Activated CD4-positive, alpha-beta T cell treated with anti-CD3 and anti-CD28 coated beads, Interleukin-2, amount 10 ng/mL, durations not matched to agents 24 days and 14 days (primary cell): ENCODE data around the gene OPCML. TPM values are rescaled to one million over a fixed set of nuclear protein-coding genes. Genes with fewer than 3 reads are reported as not detected.

Experiments
- DNase-seq: peaks from one replicate; pipeline ENCODE4 v3.0.0; 2022
- H3K27ac Mint-ChIP-seq: one replicate; pipeline ENCODE4 v1.8.0; 2022; ENCODE audit warnings: mild to moderate bottlenecking, mixed read lengths
- H3K27me3 Mint-ChIP-seq: one replicate; pipeline ENCODE4 v1.8.0; 2022; ENCODE audit warnings: mixed read lengths
- H3K36me3 Mint-ChIP-seq: one replicate; pipeline ENCODE4 v1.8.0; 2022; ENCODE audit warnings: low read depth, mild to moderate bottlenecking, mixed read lengths
- H3K4me1 Mint-ChIP-seq: one replicate; pipeline ENCODE4 v1.8.0; 2021; ENCODE audit warnings: mixed read lengths
- H3K4me3 Mint-ChIP-seq: one replicate; pipeline ENCODE4 v1.8.0; 2022; ENCODE audit warnings: mild to moderate bottlenecking, moderate library complexity, mixed read lengths
- H3K9me3 Mint-ChIP-seq: one replicate; pipeline ENCODE4 v1.8.0; 2021; ENCODE audit warnings: mixed read lengths
- intact Hi-C: fragments of 100-400 bp; cut with micrococcal nuclease; formaldehyde crosslinking; loops from one replicate; pipeline ENCODE4 v1.15.1; 2023
- total RNA-seq: library from RNA; stranded (reverse); gene quantifications from 2 replicates; pipeline ENCODE4 v1.2.3, GENCODE V29; 2022

Gene OPCML
- total RNA-seq, 1 donor from 2014 or later = not detected

DNA sequence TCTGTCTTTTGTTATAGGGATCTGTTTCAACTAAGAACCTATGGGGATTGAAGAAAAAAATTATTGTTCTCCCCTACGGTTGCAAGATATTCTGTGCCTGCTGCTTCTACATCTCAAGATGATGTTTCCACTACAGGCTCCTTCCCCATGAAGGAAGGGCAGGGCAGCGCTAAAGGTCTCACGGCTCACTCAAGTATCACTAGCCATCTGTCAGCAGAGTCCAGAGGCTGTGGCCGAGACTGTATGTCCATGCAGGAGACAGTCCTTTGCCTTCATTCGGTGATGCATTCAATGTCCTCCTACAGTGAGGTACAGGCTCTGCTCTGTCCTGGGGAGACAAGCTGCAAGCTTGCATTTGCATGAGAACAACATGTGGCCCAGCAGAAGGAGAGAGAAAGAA, 518.0 kb downstream of the OPCML start:
- Mint-ChIP-seq H3K9me3 (no peaks in the 10 kb centered on the region), H3K27ac (no peak overlapping the region), H3K4me3 (no peak overlapping the region), H3K36me3 (no peaks in the 10 kb centered on the region), H3K27me3 (no peaks in the 10 kb centered on the region), H3K4me1 (no peaks in the 10 kb centered on the region)
- DNase-seq = no peak
- intact Hi-C loops = no loop called here

DNA sequence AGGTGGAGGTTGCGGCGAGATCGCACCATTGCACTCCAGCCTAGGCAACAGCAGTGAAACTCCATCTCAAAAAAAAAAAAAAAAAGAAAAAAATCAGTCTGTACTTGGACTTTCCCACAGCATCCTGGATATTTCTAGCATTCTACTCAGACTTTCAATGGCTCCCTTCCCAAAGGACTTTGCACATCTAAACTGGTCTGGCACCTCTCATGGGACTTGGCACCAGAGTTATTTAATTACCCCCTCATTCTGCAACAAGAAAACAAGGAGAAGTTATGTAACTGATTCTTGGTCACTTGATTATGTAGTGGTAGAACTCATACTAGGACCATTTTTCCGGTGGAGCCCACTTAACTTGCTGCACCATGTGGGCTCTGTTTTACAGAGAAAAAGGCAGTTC, 519.5 kb downstream of the OPCML start:
- Mint-ChIP-seq H3K27ac (no peak overlapping the region), H3K4me3 (no peak overlapping the region), H3K27me3 (no peaks in the 10 kb centered on the region), H3K9me3 (no peaks in the 10 kb centered on the region), H3K36me3 (no peaks in the 10 kb centered on the region), H3K4me1 (no peaks in the 10 kb centered on the region)
- intact Hi-C loops = no loop called here
- no peak for DNase-seq

- no peak for DNase-seq
- H3K27ac Mint-ChIP-seq = no peak overlapping the region
- intact Hi-C loops = no loop called here
- no peaks in the 10 kb centered on the region for H3K9me3 Mint-ChIP-seq
- no peaks in the 10 kb centered on the region for H3K27me3 Mint-ChIP-seq
- H3K4me3 Mint-ChIP-seq = no peak overlapping the region
- no peaks in the 10 kb centered on the region for H3K4me1 Mint-ChIP-seq
- no peaks in the 10 kb centered on the region for H3K36me3 Mint-ChIP-seq
Measured at GRCh38 chr11:133011604-133012003, 520.7 kb downstream of the OPCML start.

DNA sequence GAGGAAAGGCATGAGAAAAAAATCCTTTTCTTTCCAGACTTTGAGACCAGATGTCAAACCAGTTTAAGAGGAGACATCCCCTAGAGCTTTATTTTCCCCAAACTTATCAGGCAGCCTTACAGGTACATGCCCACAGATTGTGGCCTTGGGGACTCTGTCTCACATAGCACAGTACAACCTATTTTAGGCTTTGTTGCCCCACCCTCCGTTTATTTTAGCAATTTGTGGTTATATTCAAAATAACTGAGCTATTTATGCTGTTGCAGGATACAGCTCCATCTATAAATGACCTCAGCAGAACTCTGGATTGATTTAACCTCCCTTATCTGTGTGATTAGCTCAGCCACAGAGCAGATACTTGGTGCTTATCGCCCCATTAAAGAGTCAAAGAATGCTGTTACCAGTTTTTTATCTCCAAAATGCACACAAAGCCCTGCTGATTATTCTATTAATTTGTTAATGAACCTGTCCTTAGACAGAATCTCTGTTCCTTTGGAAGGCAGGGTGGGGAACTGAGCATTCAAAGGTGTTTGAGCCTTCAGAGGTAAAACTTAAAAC, 525.2 kb downstream of the OPCML start:
- Mint-ChIP-seq H3K4me3 (no peak overlapping the region), H3K36me3 (no peaks in the 10 kb centered on the region), H3K27ac (no peak overlapping the region), H3K4me1 (no peaks in the 10 kb centered on the region), H3K9me3 (peaks cover 5% of the 10 kb centered on the region), H3K27me3 (no peaks in the 10 kb centered on the region)
- no peak for DNase-seq
- intact Hi-C loops = no loop called here

DNA sequence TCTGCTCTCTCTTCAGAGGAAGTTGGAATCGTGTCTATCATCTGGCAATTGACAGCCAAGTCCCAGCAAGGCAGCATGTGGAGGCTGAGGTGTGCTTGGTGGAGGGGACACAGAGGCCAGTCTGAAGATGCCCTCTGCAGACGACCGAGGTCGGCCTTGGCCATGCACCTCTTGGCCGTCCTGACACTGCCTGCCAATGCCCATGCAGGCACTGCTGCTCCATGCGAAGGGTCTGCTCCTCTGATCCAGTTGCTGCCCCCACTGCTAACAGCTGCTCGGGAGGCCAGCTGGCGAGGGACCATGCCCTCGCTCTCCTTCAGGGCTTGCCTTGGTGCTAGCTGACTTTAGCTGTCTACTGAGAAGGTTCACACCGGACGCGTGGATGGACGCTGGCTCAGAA, 527.9 kb downstream of the OPCML start:
- H3K27ac Mint-ChIP-seq = no peak overlapping the region
- intact Hi-C loops = no loop called here
- H3K4me3 Mint-ChIP-seq = no peak overlapping the region
- no peak for DNase-seq
- peaks cover 5% of the 10 kb centered on the region for H3K9me3 Mint-ChIP-seq
- no peaks in the 10 kb centered on the region for H3K4me1 Mint-ChIP-seq
- no peaks in the 10 kb centered on the region for H3K36me3 Mint-ChIP-seq
- H3K27me3 Mint-ChIP-seq = no peaks in the 10 kb centered on the region

GRCh38 chr11:132999516-132999915, 532.8 kb downstream of the OPCML start:
- DNase-seq = no peak
- Mint-ChIP-seq H3K36me3 (no peaks in the 10 kb centered on the region), H3K9me3 (no peaks in the 10 kb centered on the region), H3K27me3 (peaks cover under 1% of the 10 kb centered on the region), H3K27ac (no peak overlapping the region), H3K4me1 (no peaks in the 10 kb centered on the region), H3K4me3 (no peak overlapping the region)
- intact Hi-C loops = no loop called here

GRCh38 chr11:132999031-132999430, 533.3 kb downstream of the OPCML start:
- Mint-ChIP-seq H3K36me3 (no peaks in the 10 kb centered on the region), H3K4me3 (no peak overlapping the region), H3K27ac (no peak overlapping the region), H3K4me1 (no peaks in the 10 kb centered on the region), H3K27me3 (peaks cover 1% of the 10 kb centered on the region), H3K9me3 (no peaks in the 10 kb centered on the region)
- intact Hi-C loops = no loop called here
- DNase-seq = no peak

DNA sequence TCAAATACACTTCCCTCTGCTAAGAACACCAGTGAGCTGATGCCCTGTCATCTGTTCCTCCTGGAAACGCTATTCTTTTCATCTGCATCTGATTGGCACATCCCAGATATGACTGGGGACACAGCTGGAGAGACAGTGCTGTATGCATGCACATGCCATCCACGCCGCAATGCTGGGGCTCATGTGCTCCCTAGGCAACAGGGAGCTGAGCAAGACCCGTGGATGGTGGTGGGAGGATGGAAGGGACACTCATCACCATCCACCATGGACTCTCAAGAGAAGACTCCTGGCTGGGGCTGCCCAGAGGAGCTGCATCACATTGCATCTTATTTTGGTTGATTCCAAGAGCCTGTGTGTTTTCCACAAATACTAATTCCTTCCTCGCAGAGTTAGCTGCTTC, 534.9 kb downstream of the OPCML start:
- Mint-ChIP-seq H3K36me3 (no peaks in the 10 kb centered on the region), H3K27ac (no peak overlapping the region), H3K9me3 (no peaks in the 10 kb centered on the region), H3K4me3 (no peak overlapping the region), H3K27me3 (peaks cover 1% of the 10 kb centered on the region), H3K4me1 (no peaks in the 10 kb centered on the region)
- intact Hi-C loops = no loop called here
- DNase-seq = no peak

GRCh38 chr11:132994966-132995365, 537.3 kb downstream of the OPCML start:
- Mint-ChIP-seq H3K27me3 (peaks cover 3% of the 10 kb centered on the region), H3K4me3 (no peak overlapping the region), H3K36me3 (no peaks in the 10 kb centered on the region), H3K4me1 (no peaks in the 10 kb centered on the region), H3K27ac (no peak overlapping the region), H3K9me3 (no peaks in the 10 kb centered on the region)
- no peak for DNase-seq
- intact Hi-C loops = no loop called here

- Mint-ChIP-seq H3K27ac (no peak overlapping the region), H3K4me1 (no peaks in the 10 kb centered on the region), H3K4me3 (no peak overlapping the region), H3K27me3 (peaks cover 3% of the 10 kb centered on the region), H3K9me3 (no peaks in the 10 kb centered on the region), H3K36me3 (no peaks in the 10 kb centered on the region)
- intact Hi-C loops = no loop called here
- DNase-seq = no peak
Measured at GRCh38 chr11:132993991-132994502, 538.3 kb downstream of the OPCML start.

- Mint-ChIP-seq H3K36me3 (no peaks in the 10 kb centered on the region), H3K4me3 (no peak overlapping the region), H3K27ac (no peak overlapping the region), H3K9me3 (no peaks in the 10 kb centered on the region), H3K27me3 (peaks cover 3% of the 10 kb centered on the region), H3K4me1 (no peaks in the 10 kb centered on the region)
- intact Hi-C loops = no loop called here
- no peak for DNase-seq
Measured at GRCh38 chr11:132992838-132993631, 539.3 kb downstream of the OPCML start.

DNA sequence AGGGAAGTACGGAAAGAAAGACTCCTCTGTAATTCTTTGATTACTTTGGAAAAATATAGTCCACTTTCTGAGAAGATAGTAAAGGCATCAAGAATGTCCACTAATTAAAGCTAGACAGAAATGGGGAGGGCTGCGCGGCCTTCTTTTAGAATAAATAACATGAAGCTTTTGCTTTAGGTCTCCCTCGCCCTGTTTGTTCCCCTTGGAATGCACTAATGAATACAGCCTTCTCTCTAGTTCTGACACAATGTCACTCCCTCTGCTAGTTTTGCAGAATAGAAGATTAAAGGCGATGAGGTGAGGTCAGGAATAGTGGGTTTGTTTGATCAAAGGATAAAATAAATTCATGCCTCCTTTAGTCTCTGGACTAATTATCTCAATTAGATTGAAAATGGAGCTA, 543.9 kb downstream of the OPCML start:
- no peak overlapping the region for H3K4me3 Mint-ChIP-seq
- no peak for DNase-seq
- no peaks in the 10 kb centered on the region for H3K4me1 Mint-ChIP-seq
- H3K27me3 Mint-ChIP-seq = peaks cover 1% of the 10 kb centered on the region
- intact Hi-C loops = no loop called here
- no peaks in the 10 kb centered on the region for H3K9me3 Mint-ChIP-seq
- no peak overlapping the region for H3K27ac Mint-ChIP-seq
- no peaks in the 10 kb centered on the region for H3K36me3 Mint-ChIP-seq

DNA sequence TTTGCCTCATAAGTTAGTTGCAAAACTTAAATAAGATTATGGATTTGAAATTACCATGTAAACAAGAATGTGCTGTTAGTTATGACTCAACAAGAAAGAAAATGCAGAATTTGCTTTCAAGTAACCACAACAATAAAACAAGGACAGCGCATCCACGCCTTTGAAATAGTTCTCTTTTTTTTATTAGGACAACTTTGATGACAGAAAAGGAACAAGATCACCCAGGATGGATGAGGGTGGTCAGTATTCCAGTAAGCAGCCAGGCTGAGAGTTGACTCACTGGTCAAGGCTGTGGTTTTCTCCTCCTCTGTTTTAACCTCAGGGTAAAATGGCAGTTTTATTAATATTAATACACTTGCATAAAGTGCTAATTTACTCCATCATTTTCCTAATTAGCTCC, 544.4 kb downstream of the OPCML start:
- no peak for DNase-seq
- no peaks in the 10 kb centered on the region for H3K36me3 Mint-ChIP-seq
- H3K4me3 Mint-ChIP-seq = no peak overlapping the region
- no peaks in the 10 kb centered on the region for H3K9me3 Mint-ChIP-seq
- peaks cover 1% of the 10 kb centered on the region for H3K27me3 Mint-ChIP-seq
- intact Hi-C loops = no loop called here
- H3K4me1 Mint-ChIP-seq = no peaks in the 10 kb centered on the region
- no peak overlapping the region for H3K27ac Mint-ChIP-seq

- H3K27me3 Mint-ChIP-seq = no peaks in the 10 kb centered on the region
- DNase-seq = no peak
- H3K9me3 Mint-ChIP-seq = no peaks in the 10 kb centered on the region
- H3K4me3 Mint-ChIP-seq = no peak overlapping the region
- H3K4me1 Mint-ChIP-seq = no peaks in the 10 kb centered on the region
- intact Hi-C loops = no loop called here
- no peak overlapping the region for H3K27ac Mint-ChIP-seq
- no peaks in the 10 kb centered on the region for H3K36me3 Mint-ChIP-seq
Measured at GRCh38 chr11:132983641-132983978, 548.7 kb downstream of the OPCML start.
